Epithelial cell of prostate (primary cell): ENCODE measurements around the gene ABAT.
A peak's percentile ranks its signal among the peaks of the same experiment; 100 is the strongest.
"Not testable (repeated sequence)": the region's sequence is repeated elsewhere in the genome, so short reads cannot be mapped to it uniquely, and the experiment has no call there.

Experiments used
- DNase-seq: peaks from one replicate; pipeline ENCODE4 v3.0.0-alpha.2; 2011; ENCODE audit warnings: low read depth, low spot score
- H3K27ac ChIP-seq: fragments of 450-650 bp; 2 replicates; pipeline ENCODE4 v1.5.1; 2017; ENCODE audit warnings: mild to moderate bottlenecking

ABAT gene

GRCh38 chr16:8677481-8677880, 3.1 kb downstream of the ABAT start:
- H3K27ac ChIP-seq = peak overlapping the region; percentile 87
- peak; percentile 24 for DNase-seq

- peak; percentile 66 for DNase-seq
- H3K27ac ChIP-seq = peak overlapping the region; percentile 87
Observed at GRCh38 chr16:8678068-8678927, 3.9 kb downstream of the ABAT start.

- H3K27ac ChIP-seq = peak overlapping the region; percentile 87
- DNase-seq = no peak
Observed at GRCh38 chr16:8679151-8679550, 4.7 kb downstream of the ABAT start.

- no peak overlapping the region for H3K27ac ChIP-seq
- DNase-seq = no peak
Observed at GRCh38 chr16:8682551-8683259, 8.3 kb downstream of the ABAT start.

GRCh38 chr16:8683640-8684039, 9.2 kb downstream of the ABAT start:
- no peak overlapping the region for H3K27ac ChIP-seq
- DNase-seq = no peak

- no peak for DNase-seq
- no peak overlapping the region for H3K27ac ChIP-seq
Observed at GRCh38 chr16:8685617-8686016, 11.2 kb downstream of the ABAT start.

GRCh38 chr16:8686031-8686621, 11.7 kb downstream of the ABAT start:
- H3K27ac ChIP-seq = no peak overlapping the region
- no peak for DNase-seq

- no peak for DNase-seq
- no peak overlapping the region for H3K27ac ChIP-seq
Observed at GRCh38 chr16:8686879-8687278, 12.5 kb downstream of the ABAT start.

GRCh38 chr16:8689686-8690085, 15.3 kb downstream of the ABAT start:
- no peak overlapping the region for H3K27ac ChIP-seq
- DNase-seq = no peak

GRCh38 chr16:8691728-8692127, 17.3 kb downstream of the ABAT start:
- H3K27ac ChIP-seq = no peak overlapping the region
- no peak for DNase-seq

GRCh38 chr16:8694795-8695728, 20.6 kb downstream of the ABAT start:
- H3K27ac ChIP-seq = no peak overlapping the region
- no peak for DNase-seq

GRCh38 chr16:8696880-8697279, 22.5 kb downstream of the ABAT start:
- H3K27ac ChIP-seq = no peak overlapping the region
- no peak for DNase-seq

GRCh38 chr16:8697965-8698364, 23.5 kb downstream of the ABAT start:
- H3K27ac ChIP-seq = no peak overlapping the region
- DNase-seq = no peak

- DNase-seq = no peak
- no peak overlapping the region for H3K27ac ChIP-seq
Observed at GRCh38 chr16:8703693-8704092, 29.3 kb downstream of the ABAT start.

GRCh38 chr16:8704098-8704497, 29.7 kb downstream of the ABAT start:
- no peak for DNase-seq

GRCh38 chr16:8705100-8705822, 30.8 kb downstream of the ABAT start:
- DNase-seq, H3K27ac ChIP-seq: not testable (repeated sequence)

More at GRCh38 chr16:8704098-8704497, 29.7 kb downstream of the ABAT start:
- H3K27ac ChIP-seq = no peak overlapping the region

GRCh38 chr16:8708536-8708935, 34.1 kb downstream of the ABAT start:
- no peak overlapping the region for H3K27ac ChIP-seq
- DNase-seq = no peak

GRCh38 chr16:8712589-8713361, 38.4 kb downstream of the ABAT start:
- no peak for DNase-seq
- no peak overlapping the region for H3K27ac ChIP-seq
